Aorta (tissue), 5 donors: ENCODE measurements around the gene MRPL12. TPM values are rescaled to one million over a fixed set of nuclear protein-coding genes. Genes with fewer than 3 reads are reported as not detected.

Source experiments
- ATAC-seq: fragments of 200-7000 bp; cut with Tn5 transposase; one replicate; pipeline ENCODE4 v1.9.1; 2022; ENCODE audit warnings: moderate library complexity; ENCODE audit not compliant: low FRiP score
- DNase-seq, 2 donors: peaks; one replicate each; pipeline ENCODE4 v3.0.0-alpha.2; 2020
- H3K27ac ChIP-seq, 2 donors: one replicate each; pipeline ENCODE4 v1.5.1; 2013; ENCODE audit warnings: low read length in 2 of 2, mild to moderate bottlenecking in 2 of 2, moderate library complexity in 2 of 2, control low read depth in 1 of 2, inconsistent platforms in 1 of 2, low read depth in 1 of 2
- H3K27me3 ChIP-seq, 2 donors: one replicate each; pipeline ENCODE4 v1.6.1; 2013; ENCODE audit warnings: control low read depth in 1 of 2, low read length in 1 of 2, mild to moderate bottlenecking in 1 of 2, moderate library complexity in 1 of 2; ENCODE audit not compliant: insufficient read depth in 2 of 2, control insufficient read depth in 1 of 2
- H3K36me3 ChIP-seq, 2 donors: one replicate each; pipeline ENCODE4 v1.6.1; 2013; ENCODE audit warnings: control low read depth in 1 of 2, low read length in 1 of 2, mild to moderate bottlenecking in 1 of 2; ENCODE audit not compliant: insufficient read depth in 2 of 2, control insufficient read depth in 1 of 2
- H3K4me1 ChIP-seq, 2 donors: one replicate each; pipeline ENCODE4 v1.6.1; 2013; ENCODE audit warnings: low read length in 2 of 2, control low read depth in 1 of 2, mild to moderate bottlenecking in 1 of 2, moderate library complexity in 1 of 2; ENCODE audit not compliant: insufficient read depth in 2 of 2, control insufficient read depth in 1 of 2
- H3K4me3 ChIP-seq, 2 donors: one replicate each; pipeline ENCODE4 v1.5.1; 2013; ENCODE audit warnings: low read length in 2 of 2, control low read depth in 1 of 2, mild to moderate bottlenecking in 1 of 2
- H3K9me3 ChIP-seq: one replicate; pipeline ENCODE4 v1.6.1; 2013; ENCODE audit warnings: mild to moderate bottlenecking, low read length; ENCODE audit not compliant: control insufficient read depth
- WGBS, 2 donors: extraction: QIAGEN DNeasy Blood & Tissue Kit; methylation state at CpG; one replicate each; pipeline ENCODE4 v1.1.7; 2013; 5-methylcytosine and 5-hydroxymethylcytosine counted together
- intact Hi-C, 2 donors: fragments of 100-400 bp; cut with DNase I; formaldehyde crosslinking; loops; one replicate each; pipeline versions ENCODE4 v1.14.2 to v1.15.0; 2022
- polyA plus RNA-seq, 2 donors: library from polyadenylated mRNA; stranded (reverse); fragments of 200-250 nt; gene quantifications; one replicate each; pipeline ENCODE4 v1.2.3, GENCODE V29; 2013
- total RNA-seq, 2 donors: library from RNA; stranded (reverse); fragmentation: NEBNext Ultra II Directional; extraction: Animal tissue kit (Norgen Biotek cat#: 25700); gene quantifications; one replicate each; pipeline ENCODE4 v1.2.1, GENCODE V29; 2021
- donor health status: healthy with polysubstance abuse.
- donor health status: Bipolar disorder and iron deficiency.
- donor health status: DM: no; HTN: no; CAD: no.
- donor health status: DM: no; HTN: no; CAD: no.
- donor health status: DM: yes; HTN: yes; CAD: no.

MRPL12 gene
- total and polyA plus RNA-seq, 4 donors = 21.1 to 57.7 (median 33.6) TPM

DNA sequence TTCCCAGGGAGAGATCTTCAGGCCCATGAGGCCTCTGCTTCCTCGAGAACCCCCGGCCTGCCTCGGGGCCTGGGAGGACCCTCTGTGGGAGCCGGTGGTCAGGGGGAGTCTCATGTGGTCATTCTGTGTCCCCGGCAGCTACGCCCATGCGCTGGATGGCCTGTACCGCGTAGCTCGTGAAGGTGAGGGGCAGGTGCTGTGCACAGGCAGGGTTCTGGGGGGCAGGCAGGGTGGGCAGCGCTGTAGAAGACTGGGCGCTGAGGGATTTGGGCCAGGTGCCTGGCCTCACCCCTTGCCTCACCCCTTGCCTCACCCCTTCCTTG is 13.5 kb downstream of the MRPL12 start:
- no peaks in the 10 kb centered on the region for H3K36me3 ChIP-seq
- H3K4me1 ChIP-seq = no peaks in the 10 kb centered on the region
- DNase-seq = peak in 1 of 2 donors; percentile 75
- H3K9me3 ChIP-seq = no peaks in the 10 kb centered on the region
- intact Hi-C loops = no loop called here
- H3K27me3 ChIP-seq = no peaks in the 10 kb centered on the region
- no peak overlapping the region for H3K4me3 ChIP-seq
- no peak overlapping the region for H3K27ac ChIP-seq
- WGBS, 2 donors = 96 to 97% methylated on average over 12 of the region's 12 CpGs
- ATAC-seq = no peak

DNA sequence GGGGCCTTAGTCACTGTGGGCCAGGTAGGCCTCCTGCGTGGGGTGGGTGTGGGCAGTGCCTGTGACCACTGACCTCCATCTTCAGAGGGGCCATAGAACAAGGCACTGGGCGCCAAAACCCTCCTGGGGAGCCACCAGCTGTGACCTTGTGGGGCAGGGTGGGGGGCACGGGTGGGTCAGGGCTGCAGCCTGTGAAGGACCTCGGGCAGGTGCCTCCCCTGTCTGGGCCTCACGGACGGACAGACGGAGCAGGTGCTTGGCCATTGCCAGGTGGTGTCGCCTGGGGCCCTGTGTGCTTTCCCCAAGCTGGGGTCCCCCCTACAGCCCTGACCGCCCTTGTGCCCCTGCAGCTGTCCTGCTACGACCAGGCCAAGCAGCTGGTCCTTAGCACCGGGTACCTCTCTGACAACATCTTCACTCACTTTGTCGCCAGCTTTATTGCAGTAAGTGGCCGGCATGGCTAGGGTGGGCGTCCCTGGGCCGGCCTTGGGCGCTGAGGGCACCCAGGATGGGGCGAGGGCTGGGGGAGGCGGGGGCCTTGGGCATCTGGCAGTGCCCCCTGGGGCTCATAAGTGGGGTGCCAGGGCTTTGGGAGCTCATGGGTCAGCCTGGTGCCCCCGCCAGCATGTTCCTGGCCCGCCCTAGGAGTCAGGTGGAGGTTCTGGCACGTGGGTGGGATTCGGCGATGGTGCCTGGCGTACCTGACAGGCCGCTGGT is 14.0 kb downstream of the MRPL12 start:
- DNase-seq = peak in 1 of 2 donors; percentile 64
- intact Hi-C loops = no loop called here
- no peak for ATAC-seq
- 93 to 96% methylated on average over 25 of the region's 25 CpGs for WGBS, 2 donors
- Histone ChIP-seq H3K4me3 (no peak overlapping the region), H3K27me3 (no peaks in the 10 kb centered on the region), H3K4me1 (no peaks in the 10 kb centered on the region), H3K27ac (no peak overlapping the region), H3K36me3 (no peaks in the 10 kb centered on the region), H3K9me3 (no peaks in the 10 kb centered on the region)

DNA sequence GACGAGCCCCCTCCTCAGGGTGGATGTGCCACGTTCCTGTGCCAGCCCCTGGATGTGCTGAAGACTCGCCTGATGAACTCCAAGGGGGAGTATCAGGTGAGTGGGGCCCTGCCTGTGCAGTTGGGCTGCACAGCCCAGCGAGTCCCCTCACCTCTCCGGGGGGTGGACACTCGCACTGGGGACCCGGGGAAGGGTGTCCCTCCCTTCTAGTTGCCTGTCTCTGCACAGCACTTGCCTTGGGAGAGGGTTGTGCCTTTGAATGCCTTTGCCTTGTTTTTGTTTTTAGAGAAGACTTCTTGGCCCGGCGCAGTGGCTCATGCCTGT is 14.6 kb downstream of the MRPL12 start:
- Histone ChIP-seq H3K4me3 (no peak overlapping the region), H3K36me3 (no peaks in the 10 kb centered on the region), H3K9me3 (no peaks in the 10 kb centered on the region), H3K4me1 (no peaks in the 10 kb centered on the region), H3K27me3 (no peaks in the 10 kb centered on the region), H3K27ac (no peak overlapping the region)
- ATAC-seq (no peak), DNase-seq (no peak)
- 95 to 97% methylated on average over 9 of the region's 9 CpGs for WGBS, 2 donors
- intact Hi-C loops = no loop called here

DNA sequence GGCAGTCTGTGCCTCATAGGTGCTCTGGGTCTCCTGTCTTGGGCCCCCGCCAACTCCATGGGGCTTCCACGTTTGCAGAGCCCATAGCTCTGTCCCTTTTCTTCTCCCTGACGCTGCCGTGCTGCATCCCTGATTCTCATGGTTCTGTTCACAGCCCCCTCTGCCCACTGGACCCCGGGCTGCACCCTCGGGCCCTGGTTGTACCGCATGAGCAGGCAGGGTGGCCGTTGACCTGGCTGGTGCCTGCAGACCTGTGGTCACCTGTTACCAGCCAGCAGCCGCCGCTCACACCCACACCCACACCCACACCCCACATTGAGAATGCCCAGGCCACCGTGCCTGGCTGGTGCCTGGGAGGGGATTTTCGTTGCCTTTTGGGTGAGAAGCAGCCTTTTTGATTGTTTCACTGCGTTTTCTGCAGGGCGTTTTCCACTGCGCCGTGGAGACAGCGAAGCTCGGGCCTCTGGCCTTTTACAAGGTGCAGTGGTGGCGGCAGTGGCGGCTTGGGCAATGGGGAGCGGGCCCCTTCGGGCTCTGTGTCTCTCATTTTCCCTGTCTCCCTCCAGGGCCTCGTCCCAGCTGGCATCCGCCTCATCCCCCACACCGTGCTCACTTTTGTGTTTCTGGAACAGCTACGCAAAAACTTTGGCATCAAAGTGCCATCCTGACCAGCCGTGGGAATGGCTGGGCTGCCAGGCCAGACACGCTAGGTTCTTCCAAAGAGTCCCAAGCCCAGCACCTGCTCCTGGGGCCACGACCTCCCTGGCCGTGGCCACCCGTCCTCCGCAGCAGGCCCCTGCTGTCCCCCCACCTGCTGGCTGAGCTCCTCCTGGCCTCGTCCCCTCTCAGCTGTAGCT is 16.5 kb downstream of the MRPL12 start:
- peak in 1 of 2 donors; percentile 68 for DNase-seq
- H3K27me3 ChIP-seq = no peaks in the 10 kb centered on the region
- no peaks in the 10 kb centered on the region for H3K4me1 ChIP-seq
- ATAC-seq = no peak
- H3K9me3 ChIP-seq = no peaks in the 10 kb centered on the region
- intact Hi-C loops = no loop called here
- 84% methylated on average over 32 to 33 of the region's 33 CpGs for WGBS, 2 donors
- H3K4me3 ChIP-seq = no peak overlapping the region
- H3K27ac ChIP-seq = no peak overlapping the region
- H3K36me3 ChIP-seq = no peaks in the 10 kb centered on the region

DNA sequence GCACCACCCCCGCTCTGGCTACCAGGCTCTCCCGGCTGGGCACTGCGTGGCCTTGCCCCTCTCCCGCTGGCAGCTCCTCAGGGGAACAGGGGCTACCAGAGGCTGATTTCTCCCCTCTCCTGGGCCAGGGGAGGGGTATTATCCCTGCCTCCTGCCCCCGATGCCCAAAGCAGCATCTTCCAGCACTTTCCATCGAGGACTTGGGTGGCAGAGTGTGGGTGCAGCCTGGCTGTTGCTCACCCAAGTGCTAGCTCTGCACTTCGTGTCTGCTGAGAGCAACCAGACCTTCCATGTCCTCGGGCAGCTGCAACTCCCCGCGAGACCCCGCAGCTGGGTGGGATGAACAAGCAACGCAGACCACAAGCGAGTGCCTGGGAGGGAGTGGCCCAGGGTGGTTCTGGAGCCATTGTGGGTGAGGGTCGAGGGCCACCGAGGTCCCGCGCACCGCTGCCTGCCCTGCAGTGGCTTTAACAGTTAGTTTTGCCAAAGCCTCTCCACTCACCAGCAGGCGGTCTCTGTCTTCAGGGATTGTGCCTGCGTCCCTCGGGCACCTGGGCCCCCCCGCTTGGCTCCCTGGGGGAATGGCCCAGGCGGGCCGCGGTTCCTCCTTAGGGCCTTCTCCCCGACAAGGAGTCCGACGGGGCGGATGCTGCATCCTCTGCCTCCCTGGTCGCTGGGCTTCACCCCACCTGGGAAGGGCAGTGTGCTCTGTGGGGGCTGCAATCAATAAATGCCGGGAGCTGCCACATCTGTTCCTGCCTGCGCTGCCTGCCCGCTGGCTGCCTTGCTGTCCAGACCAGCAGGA is 17.3 kb downstream of the MRPL12 start:
- H3K9me3 ChIP-seq = no peaks in the 10 kb centered on the region
- H3K4me1 ChIP-seq = no peaks in the 10 kb centered on the region
- DNase-seq (peak in 1 of 2 donors; percentile 71), ATAC-seq (no peak)
- H3K36me3 ChIP-seq = no peaks in the 10 kb centered on the region
- H3K27ac ChIP-seq = no peak overlapping the region
- intact Hi-C loops = no loop called here
- H3K27me3 ChIP-seq = no peaks in the 10 kb centered on the region
- WGBS, 2 donors = 86% methylated on average over 33 of the region's 33 CpGs
- H3K4me3 ChIP-seq = no peak overlapping the region

DNA sequence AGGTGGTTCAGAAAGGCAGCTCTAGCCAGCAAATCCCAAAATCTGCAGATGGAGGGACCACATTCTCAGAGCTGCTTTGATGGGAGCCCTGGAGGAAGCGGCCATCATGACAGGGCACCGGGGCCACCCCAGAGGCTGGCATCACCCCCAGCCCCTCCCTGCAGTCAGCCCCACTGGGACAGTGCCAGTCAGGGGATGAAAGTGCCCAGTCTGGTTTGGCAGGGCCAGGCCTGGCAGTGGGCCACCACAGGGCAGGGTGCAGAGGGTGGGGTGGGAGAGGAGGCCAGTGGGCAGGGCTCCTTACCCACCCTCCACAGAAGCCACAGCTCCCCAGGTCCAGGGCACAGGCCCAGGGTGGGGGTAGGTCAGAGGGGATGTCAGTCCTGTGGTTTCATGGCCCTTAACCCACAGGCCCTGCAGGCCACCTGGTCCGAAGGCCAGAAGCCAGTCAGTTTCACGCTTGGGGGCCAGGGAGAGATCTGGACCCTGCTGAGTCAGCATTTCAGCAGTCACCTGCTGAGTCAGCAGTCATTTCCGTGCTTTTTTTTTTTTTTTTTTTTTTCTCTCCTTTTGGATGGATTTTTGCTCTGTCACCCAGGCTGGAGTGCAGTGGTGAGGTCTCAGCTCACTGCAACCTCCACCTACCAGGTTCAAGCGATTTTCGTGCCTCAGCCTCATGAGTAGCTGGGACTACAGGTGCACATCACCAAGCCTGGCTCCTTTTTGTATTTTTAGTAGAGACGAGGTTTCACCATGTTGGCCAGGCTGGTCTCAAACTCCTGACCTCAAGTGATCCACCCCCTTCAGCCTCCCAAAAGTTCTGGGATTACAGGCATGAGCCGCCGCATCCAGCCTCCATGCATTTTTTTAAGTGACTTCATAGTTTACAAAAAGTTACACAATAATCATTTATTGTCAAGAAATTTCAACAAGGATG is 19.3 kb downstream of the MRPL12 start:
- H3K27me3 ChIP-seq = no peaks in the 10 kb centered on the region
- no peak overlapping the region for H3K4me3 ChIP-seq
- no peaks in the 10 kb centered on the region for H3K9me3 ChIP-seq
- H3K4me1 ChIP-seq = no peaks in the 10 kb centered on the region
- H3K36me3 ChIP-seq = no peaks in the 10 kb centered on the region
- peak in 1 of 2 donors; percentile 68 for DNase-seq
- ATAC-seq = peak; percentile 39
- intact Hi-C loops = no loop called here
- no peak overlapping the region for H3K27ac ChIP-seq
- WGBS, 2 donors = 36 to 42% methylated on average over 10 of the region's 10 CpGs

DNA sequence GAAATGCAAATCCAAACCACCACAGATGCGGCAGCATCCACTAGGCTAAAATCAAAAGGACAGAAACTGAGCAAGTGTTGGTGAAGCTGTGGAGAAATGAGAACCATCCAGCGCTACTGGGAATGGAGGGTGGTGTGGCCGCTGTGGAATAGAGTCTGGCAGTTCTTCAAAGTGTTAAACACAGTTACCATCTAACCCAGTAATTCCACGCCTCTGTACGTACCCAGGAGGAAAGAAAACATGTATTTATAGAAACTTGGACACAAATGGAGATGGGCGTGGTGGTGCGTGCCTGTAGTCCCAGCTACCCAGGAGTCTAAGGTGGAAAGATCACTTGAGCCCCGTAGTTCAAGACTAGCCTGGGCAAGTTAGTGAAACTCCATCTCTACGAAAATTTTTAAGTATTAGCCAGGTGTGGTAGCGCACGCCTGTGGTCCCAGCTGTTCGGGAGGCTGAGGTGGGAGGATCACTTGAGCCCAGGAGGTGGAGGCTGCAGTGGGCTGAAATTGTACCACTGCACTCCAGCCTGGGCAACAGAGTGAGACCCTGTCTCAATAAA is 20.6 kb downstream of the MRPL12 start:
- Histone ChIP-seq H3K27ac (no peak overlapping the region), H3K4me3 (no peak overlapping the region), H3K36me3 (no peaks in the 10 kb centered on the region), H3K27me3 (no peaks in the 10 kb centered on the region), H3K4me1 (no peaks in the 10 kb centered on the region), H3K9me3 (no peaks in the 10 kb centered on the region)
- intact Hi-C loops = no loop called here
- DNase-seq = no peak
- no peak for ATAC-seq
- WGBS, 2 donors = 34% methylated on average over 12 of the region's 12 CpGs

DNA sequence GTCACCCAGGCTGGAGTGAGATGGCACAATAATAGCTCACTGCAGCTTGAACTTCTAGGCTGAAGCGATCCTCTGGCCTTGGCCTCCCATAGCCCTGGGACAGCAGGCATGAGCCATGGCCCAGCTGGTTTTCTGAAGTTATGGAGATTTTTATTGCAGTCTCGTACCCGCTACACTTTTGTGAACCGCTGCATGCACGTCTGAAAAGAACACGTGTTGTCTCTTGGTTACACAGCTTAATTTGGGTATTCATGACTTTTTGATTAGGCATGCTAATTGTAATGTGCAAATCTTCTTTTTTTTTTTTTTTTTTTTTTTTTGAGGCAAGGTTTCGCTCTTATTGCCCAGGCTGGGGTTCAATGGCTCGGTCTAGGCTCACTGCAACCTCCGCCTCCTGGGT is 22.3 kb downstream of the MRPL12 start:
- ATAC-seq (no peak), DNase-seq (no peak)
- Histone ChIP-seq H3K9me3 (no peaks in the 10 kb centered on the region), H3K4me3 (no peak overlapping the region), H3K4me1 (no peaks in the 10 kb centered on the region), H3K27ac (no peak overlapping the region), H3K27me3 (no peaks in the 10 kb centered on the region), H3K36me3 (no peaks in the 10 kb centered on the region)
- intact Hi-C loops = no loop called here
- WGBS, 2 donors = 82 to 91% methylated on average over 9 of the region's 9 CpGs
